Endothelial cell of umbilical vein (primary cell): ENCODE data around the gene CTNNA2. TPM values are rescaled to one million over a fixed set of nuclear protein-coding genes. Genes with fewer than 3 reads are reported as not detected.

ENCODE experiments used
- BruUV-seq: library from RNA; stranded (reverse); fragments of 400-500 nt; replicated peaks from 2 replicates; lab custom pipeline; 2021; lab: Mats Ljungman, UMichigan
- CTCF ChIA-PET: fragments of 300-600, 350-600 bp; sonication (Branson Sonifier 250); formaldehyde crosslinking; loops from one replicate; lab custom pipeline; 2021; ENCODE audit warnings: antibody characterized with exemption, inconsistent platforms; lab: Charles Lee
- POLR2A ChIA-PET: fragments of 300-600, 350-600 bp; sonication (Branson Sonifier 250); formaldehyde crosslinking; loops from one replicate; lab custom pipeline; 2021; ENCODE audit warnings: antibody characterized with exemption, inconsistent platforms; lab: Charles Lee
- DNase-seq: peaks from one replicate; pipeline ENCODE4 v3.0.0-alpha.2; 2011; ENCODE audit warnings: low read depth, low spot score
- FAIRE-seq: peaks from 2 replicates; lab custom pipeline; 2011; peaks lifted over from hg19 to GRCh38; lab: Jason Lieb, UNC
- H2AFZ ChIP-seq: 2 replicates; pipeline ENCODE4 v1.6.0; 2012; ENCODE audit warnings: low read depth, low read length, control low read depth, inconsistent platforms
- H3K27ac ChIP-seq: 2 replicates; pipeline ENCODE4 v1.5.1; 2011; ENCODE audit warnings: low read depth, mild to moderate bottlenecking, control low read depth, low read length, moderate library complexity; ENCODE audit not compliant: insufficient read depth
- H3K27me3 ChIP-seq, 2 experiments: 2 replicates each; pipeline versions ENCODE4 v1.6.0 to v1.6.1; 2011; ENCODE audit warnings: low read length in 2 of 2, mixed read lengths in 1 of 2; ENCODE audit not compliant: control insufficient read depth in 2 of 2, insufficient read depth in 2 of 2
- H3K36me3 ChIP-seq, 2 experiments: 2 replicates in 1 of 2; 3 replicates in 1 of 2; pipeline ENCODE4 v1.5.1; 2011; ENCODE audit warnings: low read length in 2 of 2, mild to moderate bottlenecking in 1 of 2, moderate library complexity in 1 of 2; ENCODE audit not compliant: control insufficient read depth in 2 of 2, insufficient read depth in 2 of 2; ENCODE audit errors: extremely low read depth in 1 of 2
- H3K4me1 ChIP-seq: 3 replicates; pipeline ENCODE4 v1.5.1; 2011; ENCODE audit warnings: mild to moderate bottlenecking, low read length; ENCODE audit not compliant: control insufficient read depth, insufficient read depth; ENCODE audit errors: extremely low read depth
- H3K4me2 ChIP-seq: 2 replicates; pipeline ENCODE4 v1.6.1; 2011; ENCODE audit warnings: low read length, control low read depth, mixed read lengths; ENCODE audit not compliant: insufficient read depth
- H3K4me3 ChIP-seq, 3 experiments: fragments of 200-600 bp in 1 of 3; sonication (generic), shearing (Covaris generic) in 1 of 3; replicated peaks in 1 of 3; 2 replicates each; pipeline ENCODE4 v1.5.1; 2011 to 2016; ENCODE audit warnings: control low read depth in 3 of 3, low read length in 3 of 3, mild to moderate bottlenecking in 2 of 3, inconsistent platforms in 1 of 3, low read depth in 1 of 3, moderate library complexity in 1 of 3; ENCODE audit not compliant: insufficient read depth in 1 of 3
- H3K79me2 ChIP-seq: 2 replicates; pipeline ENCODE4 v1.6.0; 2012; ENCODE audit warnings: low read length, inconsistent platforms; ENCODE audit not compliant: control insufficient read depth, insufficient read depth
- H3K9ac ChIP-seq: replicated peaks from 2 replicates; pipeline ENCODE3; 2011; ENCODE audit warnings: low read length, control low read depth; ENCODE audit not compliant: insufficient read depth; ENCODE audit errors: extremely low read depth
- H3K9me1 ChIP-seq: replicated peaks from 3 replicates; pipeline ENCODE4 v1.6.0; 2011; ENCODE audit warnings: mild to moderate bottlenecking, low read length; ENCODE audit not compliant: control insufficient read depth, insufficient read depth; ENCODE audit errors: extremely low read depth
- H3K9me3 ChIP-seq: replicated peaks from 2 replicates; pipeline ENCODE4 v1.5.1; 2012; ENCODE audit warnings: low read length, inconsistent platforms; ENCODE audit not compliant: control insufficient read depth, insufficient read depth
- H4K20me1 ChIP-seq: replicated peaks from 2 replicates; pipeline ENCODE3; 2011; ENCODE audit warnings: mild to moderate bottlenecking, low read length; ENCODE audit not compliant: control insufficient read depth, insufficient read depth; ENCODE audit errors: extremely low read depth
- EZH2 ChIP-seq: IDR thresholded peaks from 2 replicates; pipeline ENCODE4 v1.6.1; 2012; ENCODE audit warnings: borderline replicate concordance, low read depth, mild to moderate bottlenecking, moderate library complexity, low read length, inconsistent platforms; ENCODE audit not compliant: severe bottlenecking
- FOS ChIP-seq: IDR thresholded peaks from 2 replicates; pipeline ENCODE4 v1.6.1; 2011; ENCODE audit warnings: mild to moderate bottlenecking, low read length, moderate library complexity, borderline replicate concordance; ENCODE audit not compliant: insufficient read depth
- GATA2 ChIP-seq: IDR thresholded peaks from 2 replicates; pipeline ENCODE4 v1.7.0; 2011; ENCODE audit warnings: low read depth, mild to moderate bottlenecking, moderate library complexity, mixed read lengths, low read length; ENCODE audit not compliant: insufficient read length, insufficient read depth
- JUN ChIP-seq: IDR thresholded peaks from 2 replicates; pipeline ENCODE4 v1.6.1; 2011; ENCODE audit warnings: borderline replicate concordance, low read depth; ENCODE audit not compliant: insufficient read length, insufficient read depth
- MYC ChIP-seq: IDR thresholded peaks from one replicate; pipeline ENCODE4 v1.6.1; 2011; ENCODE audit warnings: mild to moderate bottlenecking, low read depth, low read length
- POLR2A ChIP-seq: IDR thresholded peaks from 2 replicates; pipeline ENCODE4 v1.6.1; 2012; ENCODE audit warnings: low read depth, mild to moderate bottlenecking, control low read depth, low read length
- POLR2AphosphoS5 ChIP-seq: IDR thresholded peaks from 2 replicates; pipeline ENCODE4 v1.6.1; 2012; ENCODE audit warnings: low read depth, mild to moderate bottlenecking, control low read depth, low read length, moderate library complexity; ENCODE audit not compliant: insufficient read depth
- dilution Hi-C: fragments of 300-500 bp; cut with MboI; formaldehyde crosslinking; loops from one replicate; pipeline ENCODE4 v1.15.0; 2019; ENCODE audit warnings: low sequenced_read_pairs; ENCODE audit not compliant: extremely low pct_ligation_motif_present
- intact Hi-C: fragments of 100-400 bp; cut with micrococcal nuclease; formaldehyde crosslinking; loops from one replicate; pipeline ENCODE4 v1.10.0; 2022
- polyA plus RNA-seq, 4 experiments: library from polyadenylated mRNA; depleted of rRNA in 3 of 4; stranded (reverse) in 3 of 4; unstranded in 1 of 4; fragments of >200 nt; gene quantifications; 2 replicates each; pipeline versions ENCODE4 v1.2.1 to v1.2.3, GENCODE V29; 2011 to 2012; ENCODE audit warnings: missing spikeins in 1 of 4
- total RNA-seq: library from RNA; stranded (reverse); gene quantifications from 2 replicates; pipeline ENCODE4 v1.2.3, GENCODE V29; 2021
- TF ChIP-seq, protein P1 (sequence below), 2 donors: IDR thresholded peaks; 1 replicate in 1 of 2; 2 replicates in 1 of 2; pipeline ENCODE4 v1.5.1; 2011; ENCODE audit warnings: low read length in 2 of 2, mild to moderate bottlenecking in 2 of 2, moderate library complexity in 2 of 2, control low read depth in 1 of 2, inconsistent platforms in 1 of 2, low read depth in 1 of 2; ENCODE audit not compliant: insufficient read depth in 1 of 2; ENCODE audit errors: extremely low read depth in 1 of 2
- TF ChIP-seq, protein P2 (sequence below): IDR thresholded peaks from 2 replicates; pipeline ENCODE4 v1.6.1; 2011; ENCODE audit not compliant: insufficient read depth, insufficient read length

Gene CTNNA2
- total and polyA plus RNA-seq, 2 donors (not counting 3 experiments of a cell fraction or from before 2014, with no cell fraction given), result not detected

DNA sequence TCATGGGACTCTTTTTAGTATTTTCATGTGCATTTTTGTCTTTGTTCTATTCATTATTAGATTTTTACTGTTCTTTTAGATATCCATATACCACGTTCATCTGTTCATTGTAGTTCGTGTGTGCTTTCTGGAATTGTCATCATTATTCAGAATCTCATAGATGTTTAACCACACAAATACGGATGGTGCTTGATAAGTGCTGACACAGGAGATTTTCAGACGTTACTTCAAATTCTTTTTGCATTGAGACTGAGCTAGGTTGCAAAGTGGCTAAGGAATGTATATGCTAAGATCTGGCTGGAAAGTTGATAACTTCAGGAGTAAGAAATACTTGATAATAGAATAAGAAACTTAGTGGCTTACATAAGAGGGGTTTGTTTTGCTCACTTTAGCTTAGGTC, 153.6 kb downstream of the CTNNA2 start:
- Histone ChIP-seq H3K27ac (no peak overlapping the region), H3K4me1 (no peaks in the 10 kb centered on the region), H3K9me1 (no peaks in the 10 kb centered on the region), H4K20me1 (no peaks in the 10 kb centered on the region), H3K4me3 (no peak overlapping the region), H3K79me2 (no peaks in the 10 kb centered on the region), H2AFZ (no peak overlapping the region), H3K4me2 (no peak overlapping the region), H3K27me3 (no peaks in the 10 kb centered on the region), H3K9me3 (peaks cover 3% of the 10 kb centered on the region), H3K9ac (no peak overlapping the region), H3K36me3 (no peaks in the 10 kb centered on the region)
- BruUV-seq, result no TSS peak
- POLR2A ChIA-PET, result no interaction called here
- CTCF ChIA-PET, result no interaction called here
- no peak for TF ChIP-seq POLR2A
- TF ChIP-seq, protein P1, sequence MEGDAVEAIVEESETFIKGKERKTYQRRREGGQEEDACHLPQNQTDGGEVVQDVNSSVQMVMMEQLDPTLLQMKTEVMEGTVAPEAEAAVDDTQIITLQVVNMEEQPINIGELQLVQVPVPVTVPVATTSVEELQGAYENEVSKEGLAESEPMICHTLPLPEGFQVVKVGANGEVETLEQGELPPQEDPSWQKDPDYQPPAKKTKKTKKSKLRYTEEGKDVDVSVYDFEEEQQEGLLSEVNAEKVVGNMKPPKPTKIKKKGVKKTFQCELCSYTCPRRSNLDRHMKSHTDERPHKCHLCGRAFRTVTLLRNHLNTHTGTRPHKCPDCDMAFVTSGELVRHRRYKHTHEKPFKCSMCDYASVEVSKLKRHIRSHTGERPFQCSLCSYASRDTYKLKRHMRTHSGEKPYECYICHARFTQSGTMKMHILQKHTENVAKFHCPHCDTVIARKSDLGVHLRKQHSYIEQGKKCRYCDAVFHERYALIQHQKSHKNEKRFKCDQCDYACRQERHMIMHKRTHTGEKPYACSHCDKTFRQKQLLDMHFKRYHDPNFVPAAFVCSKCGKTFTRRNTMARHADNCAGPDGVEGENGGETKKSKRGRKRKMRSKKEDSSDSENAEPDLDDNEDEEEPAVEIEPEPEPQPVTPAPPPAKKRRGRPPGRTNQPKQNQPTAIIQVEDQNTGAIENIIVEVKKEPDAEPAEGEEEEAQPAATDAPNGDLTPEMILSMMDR (IDR thresholded peaks at IDR 0.05; ENCODE audit: extremely low read depth in 1 of 2, insufficient read depth in 1 of 2, low read depth in 1 of 2, low read length in 2 of 2), result no peak
- TF ChIP-seq POLR2AphosphoS5, result no peak
- no peak for TF ChIP-seq GATA2
- TF ChIP-seq, protein P2, sequence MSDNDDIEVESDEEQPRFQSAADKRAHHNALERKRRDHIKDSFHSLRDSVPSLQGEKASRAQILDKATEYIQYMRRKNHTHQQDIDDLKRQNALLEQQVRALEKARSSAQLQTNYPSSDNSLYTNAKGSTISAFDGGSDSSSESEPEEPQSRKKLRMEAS, result no peak
- FAIRE-seq (no peak), DNase-seq (no peak)
- intact Hi-C loops (no loop called here), dilution Hi-C loops (no loop called here)

DNA sequence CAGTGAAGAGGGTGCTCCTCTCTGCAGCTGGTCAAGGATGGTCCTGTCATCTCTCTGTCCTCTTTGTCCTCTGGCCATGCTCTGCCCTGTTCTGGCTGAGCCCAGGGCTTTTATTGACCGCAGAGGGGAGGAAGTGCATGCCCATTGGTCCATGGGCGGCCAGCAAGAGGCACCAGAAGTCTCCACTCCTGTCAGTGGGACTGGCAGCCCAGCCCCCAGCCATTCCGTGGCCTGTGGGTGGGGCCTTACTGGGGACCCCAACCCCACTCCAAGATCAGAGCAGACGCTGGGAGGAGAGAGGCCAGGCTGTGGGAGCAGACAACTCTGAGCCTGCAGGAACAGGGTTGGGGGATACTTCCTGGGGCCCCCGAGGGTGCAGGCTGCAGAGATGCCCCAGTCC, 156.9 kb downstream of the CTNNA2 start:
- FAIRE-seq, result no peak
- no peak overlapping the region for H3K4me2 ChIP-seq
- H3K9me3 ChIP-seq, result peaks cover 3% of the 10 kb centered on the region
- no peak overlapping the region for H2AFZ ChIP-seq
- ChIA-PET POLR2A (no interaction called here), CTCF (no interaction called here)
- dilution Hi-C loops, result no loop called here
- no peak overlapping the region for H3K4me3 ChIP-seq
- no peaks in the 10 kb centered on the region for H3K9me1 ChIP-seq
- H4K20me1 ChIP-seq, result no peaks in the 10 kb centered on the region
- H3K4me1 ChIP-seq, result no peaks in the 10 kb centered on the region
- BruUV-seq, result no TSS peak
- intact Hi-C loops, result no loop called here
- no peaks in the 10 kb centered on the region for H3K27me3 ChIP-seq
- H3K9ac ChIP-seq, result no peak overlapping the region
- DNase-seq, result no peak
- H3K36me3 ChIP-seq, result no peaks in the 10 kb centered on the region
- H3K79me2 ChIP-seq, result no peaks in the 10 kb centered on the region
- TF ChIP-seq POLR2A (no peak), EZH2 (no peak), FOS (no peak), JUN (no peak), MYC (no peak), GATA2 (no peak), POLR2AphosphoS5 (no peak)
- TF ChIP-seq, protein P1 (IDR thresholded peaks at IDR 0.05; ENCODE audit: extremely low read depth in 1 of 2, insufficient read depth in 1 of 2, low read depth in 1 of 2, low read length in 2 of 2), result no peak
- TF ChIP-seq, protein P2, result no peak
- no peak overlapping the region for H3K27ac ChIP-seq
